ENCODE results near the gene KIF27.

DNA sequence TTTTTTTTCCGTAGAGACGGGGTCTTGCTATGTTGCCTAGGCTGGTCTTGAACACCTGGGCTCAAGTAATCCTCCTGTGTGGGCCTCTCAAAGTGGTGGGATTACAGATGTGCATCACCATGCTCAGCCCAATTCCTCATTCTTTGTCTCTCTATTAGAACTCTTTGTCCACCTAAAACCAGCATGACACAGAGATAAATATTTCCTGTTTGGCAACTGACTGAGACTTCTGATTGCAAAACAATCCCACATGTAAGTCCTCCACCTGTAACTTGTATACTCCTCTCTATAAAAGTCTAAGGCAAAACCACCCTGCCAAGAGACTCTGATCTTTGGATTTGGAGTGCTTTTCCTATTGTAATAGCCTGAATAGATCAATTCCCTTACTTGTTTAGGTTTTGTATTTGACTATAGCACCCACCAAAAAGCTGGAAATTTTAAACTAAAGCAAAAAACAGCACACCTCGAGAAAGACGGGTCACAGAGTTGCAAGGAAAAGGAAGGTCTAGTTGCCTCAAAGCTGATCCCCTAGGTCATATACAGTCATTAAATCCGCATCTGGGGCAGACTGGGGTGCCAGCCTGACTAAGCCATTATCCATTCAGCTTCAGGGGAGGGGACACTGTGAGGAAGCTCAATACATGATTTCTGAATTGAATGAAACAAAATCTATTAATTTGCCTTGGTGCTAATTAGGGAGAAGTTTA is 13.5 kb upstream of the KIF27 start:
- TF ChIP-seq, protein P1, sequence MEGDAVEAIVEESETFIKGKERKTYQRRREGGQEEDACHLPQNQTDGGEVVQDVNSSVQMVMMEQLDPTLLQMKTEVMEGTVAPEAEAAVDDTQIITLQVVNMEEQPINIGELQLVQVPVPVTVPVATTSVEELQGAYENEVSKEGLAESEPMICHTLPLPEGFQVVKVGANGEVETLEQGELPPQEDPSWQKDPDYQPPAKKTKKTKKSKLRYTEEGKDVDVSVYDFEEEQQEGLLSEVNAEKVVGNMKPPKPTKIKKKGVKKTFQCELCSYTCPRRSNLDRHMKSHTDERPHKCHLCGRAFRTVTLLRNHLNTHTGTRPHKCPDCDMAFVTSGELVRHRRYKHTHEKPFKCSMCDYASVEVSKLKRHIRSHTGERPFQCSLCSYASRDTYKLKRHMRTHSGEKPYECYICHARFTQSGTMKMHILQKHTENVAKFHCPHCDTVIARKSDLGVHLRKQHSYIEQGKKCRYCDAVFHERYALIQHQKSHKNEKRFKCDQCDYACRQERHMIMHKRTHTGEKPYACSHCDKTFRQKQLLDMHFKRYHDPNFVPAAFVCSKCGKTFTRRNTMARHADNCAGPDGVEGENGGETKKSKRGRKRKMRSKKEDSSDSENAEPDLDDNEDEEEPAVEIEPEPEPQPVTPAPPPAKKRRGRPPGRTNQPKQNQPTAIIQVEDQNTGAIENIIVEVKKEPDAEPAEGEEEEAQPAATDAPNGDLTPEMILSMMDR (IDR thresholded peaks at IDR 0.05; ENCODE audit: low read depth, low read length, poor library complexity, severe bottlenecking) = no peak
- TF ChIP-seq EZH2phosphoT487 (IDR thresholded peaks at IDR 0.05; ENCODE audit: borderline replicate concordance, low read length) = no peak
